Neural cell (in vitro differentiated cells): ENCODE data around the gene ZNF678.

Experiments used
- EZH2 ChIP-seq: fragments of 200-600, 300-800 bp; shearing (Covaris generic), sonication (generic); IDR thresholded peaks from 2 replicates; pipeline ENCODE4 v1.6.1; 2014; ENCODE audit warnings: antibody characterized with exemption, low read length, borderline replicate concordance, mild to moderate bottlenecking; ENCODE audit not compliant: insufficient read depth, poor library complexity, severe bottlenecking
- POLR2AphosphoS5 ChIP-seq: IDR thresholded peaks from 2 replicates; pipeline ENCODE4 v1.6.1; 2012
- TF ChIP-seq, protein P1 (sequence below): fragments of 450-650 bp; IDR thresholded peaks from 2 replicates; pipeline ENCODE4 v1.5.1; 2014; ENCODE audit warnings: antibody characterized with exemption, mild to moderate bottlenecking, moderate library complexity; ENCODE audit not compliant: poor library complexity, severe bottlenecking

DNA sequence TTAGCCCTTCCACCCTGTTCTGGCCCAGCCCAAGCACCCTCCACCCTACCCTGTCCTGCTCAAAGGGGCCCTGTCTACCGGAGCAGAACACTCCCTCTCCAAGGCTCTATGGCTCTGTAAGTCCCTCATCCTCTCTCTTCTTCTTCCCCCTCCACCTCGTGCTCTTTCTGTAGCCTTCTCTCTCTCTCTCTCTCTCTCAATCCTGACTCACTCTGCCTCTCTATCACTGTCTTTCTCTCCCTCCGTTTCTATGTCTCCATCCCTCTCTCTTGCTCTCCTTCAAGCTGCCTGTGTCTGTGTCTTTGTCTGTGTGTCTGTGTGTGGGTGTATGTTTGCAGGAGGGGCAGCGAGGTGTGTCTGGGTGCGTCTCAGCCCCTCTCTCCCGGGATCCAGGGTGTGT is 1.3 kb upstream of the ZNF678 start:
- TF ChIP-seq, protein P1, sequence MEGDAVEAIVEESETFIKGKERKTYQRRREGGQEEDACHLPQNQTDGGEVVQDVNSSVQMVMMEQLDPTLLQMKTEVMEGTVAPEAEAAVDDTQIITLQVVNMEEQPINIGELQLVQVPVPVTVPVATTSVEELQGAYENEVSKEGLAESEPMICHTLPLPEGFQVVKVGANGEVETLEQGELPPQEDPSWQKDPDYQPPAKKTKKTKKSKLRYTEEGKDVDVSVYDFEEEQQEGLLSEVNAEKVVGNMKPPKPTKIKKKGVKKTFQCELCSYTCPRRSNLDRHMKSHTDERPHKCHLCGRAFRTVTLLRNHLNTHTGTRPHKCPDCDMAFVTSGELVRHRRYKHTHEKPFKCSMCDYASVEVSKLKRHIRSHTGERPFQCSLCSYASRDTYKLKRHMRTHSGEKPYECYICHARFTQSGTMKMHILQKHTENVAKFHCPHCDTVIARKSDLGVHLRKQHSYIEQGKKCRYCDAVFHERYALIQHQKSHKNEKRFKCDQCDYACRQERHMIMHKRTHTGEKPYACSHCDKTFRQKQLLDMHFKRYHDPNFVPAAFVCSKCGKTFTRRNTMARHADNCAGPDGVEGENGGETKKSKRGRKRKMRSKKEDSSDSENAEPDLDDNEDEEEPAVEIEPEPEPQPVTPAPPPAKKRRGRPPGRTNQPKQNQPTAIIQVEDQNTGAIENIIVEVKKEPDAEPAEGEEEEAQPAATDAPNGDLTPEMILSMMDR: no peak
- TF ChIP-seq POLR2AphosphoS5 (no peak), EZH2 (no peak)
